ENCODE measurements around the gene EIF2AK3.
"Not testable (repeated sequence)": the region's sequence is repeated elsewhere in the genome, so short reads cannot be mapped to it uniquely, and the experiment has no call there.

EIF2AK3 gene

DNA sequence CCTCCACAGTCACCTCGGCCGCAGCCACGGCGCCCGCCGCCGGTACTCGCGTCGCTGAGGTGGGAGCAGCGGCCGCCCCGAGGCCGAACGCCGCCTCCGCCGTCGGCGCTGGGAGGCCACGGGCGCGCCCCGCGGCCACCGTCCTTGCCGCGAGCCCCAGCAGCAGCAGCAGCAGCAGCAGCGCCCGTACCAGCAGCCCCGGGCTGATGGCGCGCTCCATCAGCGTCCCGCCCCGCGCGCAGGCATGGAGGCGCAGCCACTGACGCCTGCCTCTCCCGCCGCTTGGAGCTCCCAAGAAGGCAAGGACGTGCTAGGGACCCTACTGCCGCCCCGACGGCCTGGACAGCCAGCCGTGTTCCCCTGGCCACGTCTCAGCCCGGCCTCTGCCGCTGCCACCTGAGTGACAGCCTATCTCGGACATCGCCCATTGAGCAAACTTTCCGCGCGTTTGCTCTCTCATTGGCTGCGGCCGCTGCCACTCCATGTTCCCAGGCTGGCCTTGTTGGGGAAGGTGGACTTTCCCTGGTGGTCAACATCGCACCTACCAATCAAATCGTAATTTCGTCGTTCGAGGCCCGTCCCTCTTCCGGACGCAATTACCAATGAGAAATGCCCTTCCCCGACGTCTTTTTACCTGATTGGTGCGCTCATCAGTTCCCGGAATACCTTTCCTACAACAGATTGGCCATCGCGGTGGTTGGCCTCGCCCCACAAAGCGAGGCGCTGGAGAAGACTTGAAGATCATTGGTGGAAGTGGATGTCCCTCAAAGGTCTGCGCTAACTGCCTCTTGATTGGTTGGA, at the start of gene EIF2AK3:
EIF2AK3 (minus strand) TSS at position 410 of the 801 bp plus-strand sequence; CDS start at position 220, 190 bp downstream.
- peak; percentile 96 for DNase-seq

DNA sequence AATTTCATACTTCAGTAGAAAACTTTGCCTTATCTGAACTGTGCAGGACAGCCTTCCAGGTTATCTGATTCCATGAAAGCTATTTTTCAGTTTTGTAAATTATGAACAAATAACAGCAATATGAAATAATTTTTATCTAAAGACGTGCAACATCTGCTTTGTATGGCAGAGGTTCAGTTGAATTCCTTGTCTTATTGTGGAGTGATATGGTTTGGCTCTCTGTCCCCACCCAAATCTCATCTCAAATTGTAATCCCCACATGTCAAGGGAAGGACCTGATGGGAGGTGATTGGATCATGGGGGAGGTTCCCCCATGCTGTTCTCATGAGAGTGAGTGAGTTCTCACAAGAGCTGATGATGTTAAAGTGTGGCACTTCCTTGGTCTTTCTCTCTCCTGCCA, 46.1 kb upstream of the EIF2AK3 start:
- DNase-seq: no peak

DNA sequence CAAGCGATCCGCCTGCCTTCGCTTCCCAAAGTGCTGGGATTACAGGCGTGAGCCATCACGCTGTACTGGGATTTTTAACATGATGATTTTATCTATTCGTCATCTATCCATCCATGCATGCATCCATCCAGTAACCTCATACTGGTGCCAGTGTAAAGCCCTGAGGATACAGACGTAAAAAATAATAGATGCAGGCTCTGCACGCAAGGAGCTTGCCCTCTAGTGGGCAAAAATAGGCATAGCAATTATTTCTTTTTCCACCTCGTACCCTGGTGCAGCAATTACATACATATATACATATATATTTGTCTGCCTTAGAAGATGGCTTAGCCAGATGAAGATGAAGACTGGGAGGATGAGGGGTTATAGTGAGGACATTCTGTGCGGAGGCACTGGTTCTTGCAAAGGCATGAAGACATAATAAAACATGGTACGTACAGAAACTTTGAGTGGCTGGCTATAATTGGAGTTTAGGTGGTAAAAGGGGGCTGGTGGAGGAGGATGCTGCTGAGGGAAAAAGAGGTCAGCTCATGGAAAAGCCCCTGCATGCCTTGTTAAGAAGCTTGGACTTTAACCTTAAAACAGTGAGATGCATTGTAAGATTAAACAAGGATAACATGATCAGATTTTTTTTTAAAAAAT, 44.6 kb upstream of the EIF2AK3 start:
- peak; percentile 10 for DNase-seq

DNA sequence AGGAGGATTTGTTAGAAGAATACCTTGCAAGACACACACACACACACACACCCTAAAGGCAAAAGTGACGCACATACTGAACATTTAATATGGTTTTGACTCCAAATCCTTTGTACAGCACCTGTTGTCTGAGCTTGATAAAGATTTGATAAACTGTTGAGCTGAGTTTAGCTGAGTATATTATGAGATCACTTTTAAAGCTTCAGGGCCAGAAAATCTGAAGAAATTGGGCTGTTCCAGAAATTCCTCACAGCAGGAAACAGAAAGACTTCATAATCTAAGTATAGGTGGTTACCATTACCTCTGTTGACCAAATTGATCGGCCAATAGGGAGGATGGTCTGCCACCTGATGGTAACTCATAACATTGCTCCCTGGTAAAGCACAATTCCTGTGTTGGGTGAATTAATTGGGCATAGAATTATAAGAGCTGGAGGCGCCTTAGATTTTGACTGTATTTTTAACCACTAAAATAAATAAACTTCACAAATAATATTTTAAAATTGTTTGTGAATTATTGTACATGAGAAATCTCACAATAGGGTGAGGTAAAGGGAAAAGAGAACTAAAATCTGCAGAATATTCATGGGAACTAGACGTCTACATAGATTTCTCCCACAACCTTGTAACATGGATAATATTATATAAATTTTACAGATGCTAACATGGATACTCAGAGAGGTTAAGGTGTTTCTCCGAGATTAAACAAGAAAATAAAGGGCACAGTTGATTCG, 42.4 kb upstream of the EIF2AK3 start:
- DNase-seq: peak; percentile 31

- no peak for DNase-seq
Observed at GRCh38 chr2:88668862-88669261, 41.6 kb upstream of the EIF2AK3 start.

DNA sequence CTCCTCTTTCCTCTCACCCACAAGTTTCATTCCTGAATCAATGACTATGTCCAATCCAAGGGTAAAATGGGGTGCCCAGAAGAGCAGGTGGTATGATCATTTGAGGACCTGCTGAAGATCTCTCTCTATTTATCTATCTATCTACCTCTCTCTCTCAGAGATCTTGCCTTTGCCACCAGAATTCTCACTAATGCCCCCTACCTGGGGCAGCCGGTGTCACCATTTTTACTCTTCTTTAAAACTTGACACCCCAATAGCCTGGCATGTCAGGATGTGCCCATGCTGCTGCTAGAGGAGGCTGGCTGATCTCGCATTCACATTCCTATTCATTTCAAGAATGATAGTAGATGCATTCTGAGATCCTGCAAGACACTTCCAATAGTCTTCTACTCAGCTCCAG, 40.0 kb upstream of the EIF2AK3 start:
- no peak for DNase-seq

DNA sequence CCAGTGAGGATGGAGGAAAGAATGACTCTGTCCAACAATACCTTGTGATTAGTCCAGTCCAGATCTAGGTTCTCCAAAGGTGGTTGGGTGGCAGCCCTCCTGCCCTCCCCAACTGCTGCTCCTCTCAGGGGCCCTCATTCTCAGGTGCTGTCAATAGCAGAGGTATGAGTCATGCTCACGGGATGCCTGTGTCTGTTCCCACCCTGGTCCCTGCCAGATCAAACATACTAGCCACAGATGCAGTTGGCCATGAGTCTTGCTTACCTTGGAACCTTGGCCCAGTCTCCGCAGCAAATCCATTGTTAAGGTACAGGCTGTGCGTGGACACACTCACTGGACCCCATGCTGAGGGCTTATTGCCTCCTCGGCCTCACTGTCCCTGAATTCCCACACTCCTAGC, 39.3 kb upstream of the EIF2AK3 start:
- DNase-seq: no peak

DNA sequence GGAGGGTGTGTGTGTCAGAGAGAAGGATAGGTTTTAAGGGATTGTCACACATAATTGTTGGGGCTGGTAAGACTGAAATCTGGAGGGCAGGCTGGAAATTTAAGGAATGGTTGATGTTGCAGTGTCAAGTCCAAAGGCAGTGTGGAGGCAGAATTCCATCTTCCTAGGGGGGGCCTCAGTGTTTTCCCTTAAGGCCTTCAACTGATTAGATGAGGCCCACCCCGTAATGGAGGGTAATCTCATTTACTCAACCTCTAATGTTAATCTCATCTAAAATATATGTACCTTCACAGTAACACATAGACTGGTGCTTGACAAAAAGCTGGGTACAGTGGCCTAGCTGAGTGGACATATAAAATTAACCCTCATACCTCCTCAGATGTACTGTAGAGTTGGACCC, 33.4 kb upstream of the EIF2AK3 start:
- DNase-seq: no peak

GRCh38 chr2:88659538-88659915, 32.3 kb upstream of the EIF2AK3 start:
- peak; percentile 86 for DNase-seq

DNA sequence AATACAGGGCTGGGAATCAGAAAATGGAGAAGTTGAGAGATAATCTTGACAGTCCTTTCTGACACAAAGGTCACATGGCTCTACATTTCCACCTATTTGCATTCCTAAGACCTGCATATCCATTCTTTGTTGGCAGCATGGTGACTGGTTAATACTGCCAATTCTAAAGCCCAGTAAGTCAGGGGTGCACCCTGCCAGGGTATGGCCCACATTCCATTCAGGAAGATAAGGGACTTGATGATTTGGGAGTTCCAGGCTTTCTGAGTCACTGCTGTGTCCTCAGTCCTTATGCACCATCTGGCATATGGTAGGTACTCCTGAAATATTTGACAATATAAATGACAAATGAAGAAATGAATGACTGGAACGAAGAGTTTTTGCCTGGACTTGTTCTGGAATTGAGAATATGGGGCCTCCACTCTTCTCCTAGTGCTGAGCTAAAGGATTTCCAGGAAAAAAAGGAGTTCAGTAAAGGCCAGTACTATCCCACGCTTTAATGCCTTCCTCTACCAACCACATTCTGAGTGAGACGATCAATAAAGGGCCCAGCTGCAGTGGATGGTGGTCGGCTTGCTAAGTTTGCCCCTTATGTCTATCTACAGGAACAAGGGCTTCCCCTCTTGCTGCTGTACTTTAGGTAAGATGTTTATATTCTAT, 31.7 kb upstream of the EIF2AK3 start:
- no peak for DNase-seq

GRCh38 chr2:88658326-88658725, 31.1 kb upstream of the EIF2AK3 start:
- no peak for DNase-seq

- no peak for DNase-seq
Observed at GRCh38 chr2:88657131-88657530, 29.9 kb upstream of the EIF2AK3 start.

- DNase-seq: no peak
Observed at GRCh38 chr2:88656690-88657089, 29.4 kb upstream of the EIF2AK3 start.

- no peak for DNase-seq
Observed at GRCh38 chr2:88654714-88655113, 27.4 kb upstream of the EIF2AK3 start.

- DNase-seq: no peak
Observed at GRCh38 chr2:88651646-88652045, 24.4 kb upstream of the EIF2AK3 start.

- not testable (repeated sequence) for DNase-seq
Observed at GRCh38 chr2:88645291-88645882, 18.1 kb upstream of the EIF2AK3 start.

DNA sequence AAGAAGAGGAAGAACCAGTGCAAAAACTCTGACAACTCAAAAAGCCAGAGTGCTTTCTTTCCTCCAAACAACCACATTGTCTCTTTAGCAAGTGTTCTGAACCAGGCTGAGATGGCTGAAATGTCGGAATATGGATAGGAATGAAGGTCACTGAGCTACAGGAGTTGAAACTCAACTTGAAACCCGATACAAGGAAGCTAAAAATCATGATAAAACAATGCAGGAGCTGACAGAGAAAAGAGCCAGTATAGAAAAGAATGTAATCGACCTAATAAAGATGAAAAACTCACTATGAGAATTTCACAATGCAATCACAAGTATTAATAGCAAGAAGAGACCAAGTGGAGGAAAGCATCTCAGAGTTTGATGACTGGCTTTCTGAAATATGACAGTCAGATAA, 15.0 kb upstream of the EIF2AK3 start:
- DNase-seq: no peak

- no peak for DNase-seq
Observed at GRCh38 chr2:88641330-88641729, 14.1 kb upstream of the EIF2AK3 start.

GRCh38 chr2:88639865-88640264, 12.6 kb upstream of the EIF2AK3 start:
- DNase-seq: no peak

DNA sequence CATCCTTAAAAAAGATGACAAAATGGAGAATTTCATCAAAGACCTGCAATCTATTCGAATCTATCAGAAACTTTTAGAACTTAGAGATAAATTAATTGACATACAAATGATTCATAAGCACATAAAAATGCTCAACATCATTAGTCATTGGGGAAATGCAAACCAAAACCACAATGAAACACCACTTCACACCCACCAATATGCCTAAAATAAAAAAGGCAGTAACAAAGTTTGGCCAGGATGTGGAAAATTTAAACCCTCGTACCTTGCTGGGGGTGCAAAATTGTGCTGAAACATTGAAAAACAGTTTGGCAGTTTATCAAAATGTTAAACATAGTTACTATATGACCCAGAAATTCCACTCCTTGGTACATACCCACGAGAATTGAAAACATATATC, 11.5 kb upstream of the EIF2AK3 start:
- DNase-seq: no peak

DNA sequence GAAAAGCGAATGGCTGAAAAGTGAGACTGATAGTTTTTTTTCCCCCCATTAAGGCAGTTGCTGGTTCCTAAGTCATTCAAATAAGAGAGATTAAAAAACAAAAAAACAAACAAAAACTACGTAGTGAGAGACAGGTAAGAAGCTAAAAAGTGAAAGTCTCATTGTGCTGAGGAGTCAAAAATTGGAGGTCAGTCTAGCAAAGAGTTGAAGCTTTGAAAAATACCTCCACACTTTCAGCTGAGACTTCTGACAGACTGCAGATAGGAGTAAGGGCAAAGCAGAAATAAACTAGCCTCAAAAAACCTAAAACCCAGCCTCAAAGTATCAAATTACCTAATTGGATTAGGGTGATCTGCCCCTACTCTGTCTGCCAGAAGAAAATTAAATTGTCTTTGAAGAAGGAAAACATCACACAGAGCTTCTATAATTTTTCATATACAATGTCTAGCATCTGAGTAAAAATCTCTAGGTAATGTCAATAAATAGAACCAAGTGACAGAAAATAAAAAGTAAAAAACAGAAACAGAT, 10.9 kb upstream of the EIF2AK3 start:
- no peak for DNase-seq

GRCh38 chr2:88637464-88637863, 10.2 kb upstream of the EIF2AK3 start:
- no peak for DNase-seq

DNA sequence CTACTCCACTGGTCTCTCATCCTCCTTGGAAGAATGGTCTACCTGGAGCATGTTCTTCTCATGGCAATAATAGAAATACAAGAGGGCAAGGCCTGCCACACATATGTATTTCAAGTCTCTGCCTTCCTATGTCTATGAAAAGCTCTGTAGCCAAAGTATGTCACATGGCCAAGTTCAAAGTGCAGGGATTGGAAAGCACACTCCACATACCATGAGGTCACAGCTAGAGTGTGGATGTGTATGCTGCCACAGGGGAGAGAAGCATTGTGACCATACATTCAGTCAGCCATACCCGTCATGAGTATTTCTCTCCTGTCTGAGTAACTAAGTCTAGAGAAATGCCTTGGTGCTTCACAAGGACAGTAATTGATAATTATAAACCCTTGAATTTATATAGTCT, 8.8 kb upstream of the EIF2AK3 start:
- DNase-seq: no peak
